ENCODE data around the gene P4HB.

Gene P4HB

GRCh38 chr17:81898029-81898866 lies 37.9 kb upstream of the P4HB start:
- no peak for DNase-seq (ENCODE audit: low read depth in 2 of 2)

GRCh38 chr17:81895400-81895799 lies 35.1 kb upstream of the P4HB start:
- no peak for DNase-seq (ENCODE audit: low read depth in 2 of 2)

DNA sequence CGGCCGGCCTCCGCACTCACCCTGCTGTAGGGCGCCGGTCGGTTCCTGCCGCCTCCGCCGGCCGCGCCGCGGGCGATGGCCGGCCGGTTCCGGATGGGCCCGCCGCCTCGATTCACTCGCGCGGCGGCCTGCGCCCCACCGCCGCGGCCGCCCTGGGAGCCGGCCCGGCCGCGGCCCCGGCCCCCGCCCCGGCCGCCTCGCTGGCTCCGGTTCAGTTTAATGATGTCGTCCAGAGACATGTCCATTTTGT lies 30.9 kb upstream of the P4HB start:
- no peak for DNase-seq (ENCODE audit: low read depth in 2 of 2)

- DNase-seq (ENCODE audit: low read depth in 2 of 2) = no peak
These were observed 30.3 kb upstream of the P4HB start for GRCh38 chr17:81890447-81891302.

- DNase-seq (ENCODE audit: low read depth in 2 of 2) = no peak
These were observed 29.3 kb upstream of the P4HB start for GRCh38 chr17:81889602-81890001.

GRCh38 chr17:81888988-81889595 lies 28.8 kb upstream of the P4HB start:
- no peak for DNase-seq (ENCODE audit: low read depth in 2 of 2)

GRCh38 chr17:81888105-81888987 lies 28.0 kb upstream of the P4HB start:
- no peak for DNase-seq (ENCODE audit: low read depth in 2 of 2)

DNA sequence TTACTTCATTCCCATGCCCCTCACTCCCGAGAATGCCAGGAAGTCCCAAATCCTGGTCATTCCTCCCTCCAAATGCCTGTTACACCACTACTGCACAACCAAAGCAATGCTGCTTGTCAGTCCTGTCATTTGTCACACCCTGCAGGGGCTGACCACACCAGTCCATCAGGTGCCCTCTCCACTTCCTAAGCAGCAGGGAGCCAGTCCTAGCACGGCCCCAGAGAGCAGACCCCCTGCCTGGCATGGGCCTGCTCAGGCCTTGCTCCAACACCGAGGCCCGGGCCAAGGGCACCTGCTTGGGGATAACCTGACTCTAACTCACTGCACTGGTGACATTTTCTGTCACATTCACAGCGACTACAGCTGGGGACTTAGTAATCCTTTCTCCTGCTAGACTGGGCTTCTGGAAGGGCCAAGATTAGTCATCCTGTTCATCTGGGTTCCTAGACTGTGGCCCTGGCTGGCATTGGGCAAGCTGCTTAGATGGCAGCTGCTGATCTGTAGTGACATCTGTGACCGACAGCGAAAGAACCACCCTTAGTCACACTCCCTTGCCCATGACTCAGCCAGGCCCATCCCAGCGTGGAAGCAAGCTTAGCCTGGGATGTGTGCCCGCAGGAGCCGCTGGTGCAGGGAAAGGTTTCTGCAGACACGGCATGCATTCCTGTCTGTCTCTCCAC lies 25.7 kb upstream of the P4HB start:
- DNase-seq (ENCODE audit: low read depth in 2 of 2) = no peak

GRCh38 chr17:81885454-81885853 lies 25.1 kb upstream of the P4HB start:
- no peak for DNase-seq (ENCODE audit: low read depth in 2 of 2)

- no peak for DNase-seq (ENCODE audit: low read depth in 2 of 2)
These were observed 24.6 kb upstream of the P4HB start for GRCh38 chr17:81884968-81885367.

DNA sequence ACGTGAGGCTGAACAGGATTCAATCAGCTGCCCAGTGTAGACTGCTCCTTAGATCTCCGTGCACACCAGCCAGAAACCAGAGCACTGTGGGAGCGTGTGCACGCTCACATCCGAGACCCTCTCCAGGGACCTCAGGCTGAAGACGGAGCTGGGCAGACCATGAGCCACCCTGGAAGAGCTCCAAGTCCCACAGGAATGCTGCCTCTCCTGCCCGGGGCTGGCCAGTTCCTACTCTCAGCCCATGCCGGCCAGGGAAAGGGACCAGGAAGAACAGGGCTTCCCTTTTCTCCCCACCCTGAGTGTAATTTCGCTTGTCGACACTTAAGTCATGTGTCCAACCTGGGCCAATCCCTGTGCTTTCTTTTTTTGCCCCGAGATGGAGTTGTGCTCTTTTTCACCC lies 24.2 kb upstream of the P4HB start:
- no peak for DNase-seq (ENCODE audit: low read depth in 2 of 2)

GRCh38 chr17:81879121-81879520 lies 18.8 kb upstream of the P4HB start:
- DNase-seq (ENCODE audit: low read depth in 2 of 2) = no peak

DNA sequence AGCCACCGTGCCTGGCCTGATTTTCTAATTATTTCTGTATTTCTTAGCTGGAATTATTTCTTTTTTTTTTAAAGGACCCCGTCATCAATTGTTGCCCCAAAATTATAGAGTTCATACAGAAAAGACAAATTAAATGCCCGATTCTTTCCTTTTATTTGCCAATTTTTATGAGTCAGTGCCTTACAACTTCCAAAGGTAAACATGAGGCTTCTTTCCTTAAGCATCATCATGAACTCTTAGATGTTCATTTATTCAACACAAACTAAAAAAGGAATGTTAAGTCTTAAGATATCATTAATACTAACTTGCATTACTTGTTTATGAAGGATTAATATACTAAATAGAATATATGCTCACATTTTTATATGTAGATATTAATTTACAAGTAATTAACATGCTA lies 18.0 kb upstream of the P4HB start:
- no peak for DNase-seq (ENCODE audit: low read depth in 2 of 2)

DNA sequence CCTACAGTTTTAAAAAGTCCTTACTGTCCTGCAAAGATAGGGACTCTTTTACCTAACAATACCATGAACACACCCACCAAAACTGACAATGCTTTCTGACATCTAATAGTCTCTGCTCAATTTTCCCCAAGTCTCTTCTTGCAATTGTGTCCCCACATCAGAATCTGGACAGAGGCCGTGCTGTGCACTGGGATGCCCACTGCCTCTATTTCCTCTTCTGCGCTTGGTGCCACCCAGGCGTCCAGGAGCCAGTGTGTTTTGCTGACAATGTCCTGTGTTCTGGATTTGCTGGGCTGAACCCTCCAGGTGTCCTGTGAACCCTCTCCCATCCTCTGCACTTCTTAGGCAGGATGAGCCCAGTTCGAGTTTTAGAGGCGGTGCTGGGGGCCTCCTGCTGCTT lies 17.2 kb upstream of the P4HB start:
- DNase-seq (ENCODE audit: low read depth in 2 of 2) = no peak

DNA sequence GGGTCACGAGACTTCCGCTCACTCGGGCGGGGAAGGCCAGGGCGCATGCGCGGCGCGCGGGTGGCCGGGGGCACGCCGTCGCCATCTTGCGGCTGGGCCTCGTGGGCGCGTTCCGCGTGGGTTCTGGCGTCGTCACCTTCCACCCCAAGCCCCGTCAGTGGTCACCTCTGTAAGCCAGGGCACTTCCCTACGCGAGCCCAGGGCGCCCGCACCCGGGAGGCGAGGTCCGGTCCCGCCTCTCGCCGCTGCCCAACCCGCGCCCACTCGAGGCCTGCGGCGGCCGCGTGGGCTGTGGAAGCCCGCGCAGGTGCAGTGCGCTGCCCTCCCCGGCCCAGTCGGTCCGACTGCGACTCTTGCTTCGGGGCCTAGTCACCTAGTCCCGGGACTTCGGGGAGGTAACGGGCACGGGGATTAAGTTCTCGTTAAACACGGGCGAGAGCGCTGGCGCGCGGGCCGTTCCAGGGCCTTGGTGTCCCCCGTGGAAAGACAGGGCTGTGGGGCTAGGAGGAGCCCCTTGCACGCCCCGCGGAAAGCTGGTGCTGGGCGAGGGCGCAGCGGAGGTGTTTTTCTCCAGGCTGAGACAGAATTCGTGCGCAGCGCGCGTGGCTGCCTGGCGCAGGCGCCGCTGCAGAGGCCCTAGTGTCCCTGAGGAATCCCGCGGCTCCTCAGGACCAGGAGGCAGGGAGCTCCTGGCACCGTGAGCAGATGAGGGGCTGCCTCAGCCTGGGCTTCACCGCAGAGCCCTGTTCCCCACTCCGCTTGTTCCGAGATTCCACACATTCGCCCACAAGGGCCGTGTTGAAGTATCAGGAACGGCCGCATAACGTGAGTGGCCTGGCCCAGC lies 11.3 kb upstream of the P4HB start:
- DNase-seq (ENCODE audit: low read depth in 2 of 2) = peak; percentile 88 to 95

DNA sequence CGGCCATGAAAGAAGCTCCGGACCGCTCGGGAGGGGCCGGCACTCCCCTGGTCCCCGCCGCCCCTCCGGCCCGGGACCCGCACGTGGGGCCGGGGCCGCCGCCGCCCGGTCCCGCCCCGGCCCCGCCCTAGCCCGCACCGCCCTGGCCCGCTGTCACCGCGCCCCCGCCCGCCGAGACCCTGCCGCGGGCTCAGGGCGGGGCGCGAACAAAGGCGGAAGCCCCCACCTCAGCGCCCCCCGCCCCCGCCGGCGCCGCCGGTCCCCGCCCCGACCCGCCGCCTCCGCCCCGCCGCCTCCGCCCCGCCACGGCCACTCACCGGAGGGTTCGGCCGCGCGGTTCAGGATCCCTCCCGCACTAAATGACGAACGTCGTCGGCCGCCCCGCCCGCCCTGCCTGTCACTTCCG lies 10.6 kb upstream of the P4HB start, which contains the start of gene ARHGDIA:
ARHGDIA (minus strand) TSS at position 357 of the 406 bp plus-strand sequence. CDS start 1,407 bp downstream, outside the sequence.
- no peak for DNase-seq (ENCODE audit: low read depth in 2 of 2)

DNA sequence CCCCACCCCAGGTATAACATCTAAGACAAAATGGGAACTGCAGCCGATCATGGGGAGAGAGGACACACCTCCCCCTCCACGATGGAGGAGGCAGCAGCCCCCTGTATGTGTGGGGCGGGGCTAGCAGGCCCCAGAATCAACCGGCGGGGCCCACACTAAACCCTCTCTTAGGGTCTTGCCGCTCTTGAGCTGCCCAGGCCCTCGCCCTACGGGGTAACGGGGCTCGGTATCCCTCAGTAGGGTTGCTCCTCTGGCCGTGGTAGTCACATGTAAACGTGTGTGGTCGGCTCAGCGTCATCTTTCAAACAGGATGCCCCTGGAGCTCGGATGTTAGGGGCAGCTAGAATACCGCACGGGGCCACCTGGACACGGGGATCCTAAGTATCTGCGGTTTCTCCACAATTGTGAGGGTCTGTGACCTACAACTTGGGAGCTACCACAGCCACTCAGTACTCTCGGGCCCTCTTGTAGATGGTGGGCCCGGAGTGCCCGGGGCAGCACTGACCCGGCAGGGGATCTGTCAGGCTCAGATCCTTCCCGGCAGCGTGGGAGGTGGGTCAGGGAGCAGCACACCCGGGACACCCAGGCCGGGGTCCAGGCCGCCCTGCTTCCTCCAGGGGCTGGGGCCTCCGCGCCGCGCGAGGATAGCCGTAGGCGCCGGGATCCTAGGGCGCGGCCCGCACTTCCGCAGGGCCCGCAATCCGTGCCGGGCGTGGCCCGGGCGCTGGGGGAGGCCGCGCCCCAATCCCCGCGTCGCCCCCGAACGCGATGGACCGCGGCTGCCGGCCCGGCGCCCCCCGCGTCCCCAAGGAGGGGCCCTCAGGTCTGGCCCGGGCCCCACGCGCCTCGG lies 10.0 kb upstream of the P4HB start:
- no peak for DNase-seq (ENCODE audit: low read depth in 2 of 2)

- DNase-seq (ENCODE audit: low read depth in 2 of 2) = no peak
These were observed 9.1 kb upstream of the P4HB start for GRCh38 chr17:81869221-81870130.
